ENCODE measurements around the gene TK2.
"Not testable (repeated sequence)": the region's sequence is repeated elsewhere in the genome, so short reads cannot be mapped to it uniquely, and the experiment has no call there.

TK2 gene

GRCh38 chr16:66502020-66502913 lies 47.7 kb downstream of the TK2 start:
- DNase-seq, result no peak

- not testable (repeated sequence) for DNase-seq
Measured at GRCh38 chr16:66501563-66501962, 48.4 kb downstream of the TK2 start.

- not testable (repeated sequence) for DNase-seq
Measured at GRCh38 chr16:66497921-66498320, 52.0 kb downstream of the TK2 start.

GRCh38 chr16:66496226-66496625 lies 53.7 kb downstream of the TK2 start:
- not testable (repeated sequence) for DNase-seq

- no peak for DNase-seq
Measured at GRCh38 chr16:66495440-66495839, 54.5 kb downstream of the TK2 start.

- no peak for DNase-seq
Measured at GRCh38 chr16:66494916-66495315, 55.0 kb downstream of the TK2 start.

- no peak for DNase-seq
Measured at GRCh38 chr16:66493490-66494401, 56.2 kb downstream of the TK2 start.

GRCh38 chr16:66491716-66492064 lies 58.2 kb downstream of the TK2 start:
- no peak for DNase-seq

- no peak for DNase-seq
Measured at GRCh38 chr16:66490774-66491715, 58.9 kb downstream of the TK2 start.

GRCh38 chr16:66489818-66490217 lies 60.1 kb downstream of the TK2 start:
- DNase-seq, result no peak

GRCh38 chr16:66489385-66489784 lies 60.5 kb downstream of the TK2 start:
- no peak for DNase-seq

- DNase-seq, result no peak
Measured at GRCh38 chr16:66488505-66488904, 61.4 kb downstream of the TK2 start.

GRCh38 chr16:66487580-66488275 lies 62.2 kb downstream of the TK2 start:
- DNase-seq, result no peak

- no peak for DNase-seq
Measured at GRCh38 chr16:66486773-66487579, 62.9 kb downstream of the TK2 start.

- no peak for DNase-seq
Measured at GRCh38 chr16:66486199-66486772, 63.6 kb downstream of the TK2 start.

GRCh38 chr16:66485376-66485775 lies 64.5 kb downstream of the TK2 start:
- DNase-seq, result no peak

GRCh38 chr16:66484453-66485213 lies 65.3 kb downstream of the TK2 start:
- no peak for DNase-seq

- DNase-seq, result peak; percentile 65
Measured at GRCh38 chr16:66483689-66484452, 66.1 kb downstream of the TK2 start.

- no peak for DNase-seq
Measured at GRCh38 chr16:66481943-66482390, 68.0 kb downstream of the TK2 start.
